IMR-90 (cell line): ENCODE measurements around the gene DUSP10.

Experiments used
- BHLHE40 ChIP-seq: fragments of 150-350 bp; IDR thresholded peaks from 2 replicates; pipeline ENCODE4 v1.6.1; 2016; ENCODE audit warnings: mild to moderate bottlenecking, low read depth, low read length
- CTCF ChIP-seq: conservative IDR thresholded peaks from 2 replicates; pipeline ENCODE4 v1.5.1; 2012; ENCODE audit warnings: mild to moderate bottlenecking, low read depth, low read length, improper control_type of control experiment
- ELK1 ChIP-seq: fragments of 150-350 bp; IDR thresholded peaks from 2 replicates; pipeline ENCODE4 v1.6.1; 2016; ENCODE audit warnings: low read depth, mild to moderate bottlenecking, low read length, moderate library complexity, borderline replicate concordance
- FOS ChIP-seq: fragments of 150-350 bp; IDR thresholded peaks from 2 replicates; pipeline ENCODE4 v1.6.1; 2016; ENCODE audit warnings: low read depth, low read length
- MAFK ChIP-seq: IDR thresholded peaks from 2 replicates; pipeline ENCODE4 v1.6.1; 2012; ENCODE audit warnings: low read depth, low read length, improper control_type of control experiment
- MXI1 ChIP-seq: IDR thresholded peaks from 2 replicates; pipeline ENCODE4 v1.6.1; 2012; ENCODE audit warnings: low read depth, mild to moderate bottlenecking, low read length, moderate library complexity, borderline replicate concordance
- POLR2A ChIP-seq: IDR thresholded peaks from 2 replicates; pipeline ENCODE4 v1.6.1; 2012; ENCODE audit warnings: mild to moderate bottlenecking, low read depth, low read length
- RAD21 ChIP-seq: IDR thresholded peaks from 2 replicates; pipeline ENCODE4 v1.6.1; 2012; ENCODE audit warnings: low read length, improper control_type of control experiment
- RCOR1 ChIP-seq: IDR thresholded peaks from 2 replicates; pipeline ENCODE4 v1.6.1; 2012; ENCODE audit warnings: mild to moderate bottlenecking, low read length, improper control_type of control experiment; ENCODE audit not compliant: insufficient replicate concordance
- RFX5 ChIP-seq: IDR thresholded peaks from 2 replicates; pipeline ENCODE4 v1.8.0; 2012; ENCODE audit warnings: low read depth, mild to moderate bottlenecking, low read length, moderate library complexity
- SMC3 ChIP-seq: fragments of 150-350 bp; IDR thresholded peaks from 2 replicates; pipeline ENCODE4 v1.6.1; 2016; ENCODE audit warnings: low read depth, mild to moderate bottlenecking, antibody characterized with exemption, low read length, moderate library complexity
- USF2 ChIP-seq: fragments of 150-350 bp; IDR thresholded peaks from 2 replicates; pipeline ENCODE4 v1.6.1; 2017; ENCODE audit warnings: mild to moderate bottlenecking, antibody characterized with exemption, low read length, low read depth

GRCh38 chr1:221735999-221736398 lies 5.9 kb downstream of the DUSP10 start:
- TF ChIP-seq CTCF: no peak
- no peak for TF ChIP-seq POLR2A
- no peak for TF ChIP-seq BHLHE40
- TF ChIP-seq RAD21: no peak
- TF ChIP-seq FOS: no peak
- TF ChIP-seq USF2: no peak
- TF ChIP-seq SMC3: no peak
- TF ChIP-seq MXI1: no peak
- TF ChIP-seq RFX5: no peak
- no peak for TF ChIP-seq RCOR1
- no peak for TF ChIP-seq MAFK
- TF ChIP-seq ELK1: no peak
